ENCODE results near the gene DOCK9. TPM values are rescaled to one million over a fixed set of nuclear protein-coding genes. Genes with fewer than 3 reads are reported as not detected.

The DOCK9 gene
- total and polyA plus RNA-seq, 2 donors (not counting 3 experiments of a cell fraction or from before 2014, with no cell fraction given): 147 to 323 TPM

DNA sequence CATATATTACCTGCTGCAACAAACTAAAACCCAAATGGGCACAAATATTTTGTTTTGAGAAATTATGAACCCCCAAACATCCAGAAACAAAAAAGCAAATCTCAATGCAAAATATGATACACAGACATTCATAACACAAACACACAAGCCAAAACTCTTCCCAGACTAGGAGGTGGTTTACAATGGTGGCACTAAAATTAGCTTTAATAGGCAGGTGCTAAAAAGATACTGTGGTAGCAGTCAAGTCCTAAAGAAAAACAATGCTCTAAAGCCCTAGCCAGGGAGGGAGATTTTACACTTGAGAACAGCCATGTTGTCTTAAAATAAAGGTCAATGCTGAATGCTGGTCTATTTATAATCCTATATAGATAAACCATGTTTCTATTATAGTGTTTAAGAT lies 65.0 kb downstream of the DOCK9 start:
- TF ChIP-seq, protein P1, sequence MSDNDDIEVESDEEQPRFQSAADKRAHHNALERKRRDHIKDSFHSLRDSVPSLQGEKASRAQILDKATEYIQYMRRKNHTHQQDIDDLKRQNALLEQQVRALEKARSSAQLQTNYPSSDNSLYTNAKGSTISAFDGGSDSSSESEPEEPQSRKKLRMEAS (IDR thresholded peaks at IDR 0.05; ENCODE audit: insufficient read depth, insufficient read length): no peak
- TF ChIP-seq MYC (IDR thresholded peaks at IDR 0.05; ENCODE audit: low read depth, low read length) (no peak), POLR2AphosphoS5 (IDR thresholded peaks at IDR 0.05; ENCODE audit: insufficient read depth, low read depth, low read length) (no peak)
- TF ChIP-seq, protein P2, sequence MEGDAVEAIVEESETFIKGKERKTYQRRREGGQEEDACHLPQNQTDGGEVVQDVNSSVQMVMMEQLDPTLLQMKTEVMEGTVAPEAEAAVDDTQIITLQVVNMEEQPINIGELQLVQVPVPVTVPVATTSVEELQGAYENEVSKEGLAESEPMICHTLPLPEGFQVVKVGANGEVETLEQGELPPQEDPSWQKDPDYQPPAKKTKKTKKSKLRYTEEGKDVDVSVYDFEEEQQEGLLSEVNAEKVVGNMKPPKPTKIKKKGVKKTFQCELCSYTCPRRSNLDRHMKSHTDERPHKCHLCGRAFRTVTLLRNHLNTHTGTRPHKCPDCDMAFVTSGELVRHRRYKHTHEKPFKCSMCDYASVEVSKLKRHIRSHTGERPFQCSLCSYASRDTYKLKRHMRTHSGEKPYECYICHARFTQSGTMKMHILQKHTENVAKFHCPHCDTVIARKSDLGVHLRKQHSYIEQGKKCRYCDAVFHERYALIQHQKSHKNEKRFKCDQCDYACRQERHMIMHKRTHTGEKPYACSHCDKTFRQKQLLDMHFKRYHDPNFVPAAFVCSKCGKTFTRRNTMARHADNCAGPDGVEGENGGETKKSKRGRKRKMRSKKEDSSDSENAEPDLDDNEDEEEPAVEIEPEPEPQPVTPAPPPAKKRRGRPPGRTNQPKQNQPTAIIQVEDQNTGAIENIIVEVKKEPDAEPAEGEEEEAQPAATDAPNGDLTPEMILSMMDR (IDR thresholded peaks at IDR 0.05; ENCODE audit: extremely low read depth in 1 of 2, insufficient read depth in 1 of 2, low read depth in 1 of 2, low read length in 2 of 2): no peak
- dilution Hi-C loops (cut with MboI; ENCODE audit: extremely low pct_ligation_motif_present, low sequenced_read_pairs): no loop called here
- Histone ChIP-seq H3K9me1 (replicated peaks; ENCODE audit: control insufficient read depth, extremely low read depth, insufficient read depth, low read length) (no peaks in the 10 kb centered on the region), H3K4me3 (replicated peaks in 1 of 3; ENCODE audit: insufficient read depth in 1 of 3, low read depth in 1 of 3, low read length in 3 of 3) (no peak overlapping the region), H2AFZ (ENCODE audit: low read depth, low read length) (no peak overlapping the region), H3K27me3 (ENCODE audit: control insufficient read depth in 2 of 2, insufficient read depth in 2 of 2, low read length in 2 of 2) (no peaks in the 10 kb centered on the region), H3K9ac (replicated peaks; ENCODE audit: extremely low read depth, insufficient read depth, low read length) (no peak overlapping the region), H3K27ac (ENCODE audit: insufficient read depth, low read depth, low read length) (peak overlapping the region; percentile 38), H3K36me3 (ENCODE audit: control insufficient read depth in 2 of 2, extremely low read depth in 1 of 2, insufficient read depth in 2 of 2, low read length in 2 of 2) (peaks cover 10 to 12% of the 10 kb centered on the region in 2 experiments), H4K20me1 (replicated peaks; ENCODE audit: control insufficient read depth, extremely low read depth, insufficient read depth, low read length) (no peaks in the 10 kb centered on the region), H3K4me2 (ENCODE audit: insufficient read depth, low read length) (no peak overlapping the region), H3K79me2 (ENCODE audit: control insufficient read depth, insufficient read depth, low read length) (no peaks in the 10 kb centered on the region), H3K4me1 (ENCODE audit: control insufficient read depth, extremely low read depth, insufficient read depth, low read length) (peaks cover 64% of the 10 kb centered on the region), H3K9me3 (replicated peaks; ENCODE audit: control insufficient read depth, insufficient read depth, low read length) (no peaks in the 10 kb centered on the region)
- CTCF ChIA-PET: interaction anchor here (1.3 to 2.2 kb wide), 5 partner anchors 10 to 64 kb away, joined by 3 to 8 read pairs (median 4); no protein-coding TSS in a partner anchor
- no peak for FAIRE-seq
- intact Hi-C loops (cut with micrococcal nuclease): no loop called here
- POLR2A ChIA-PET: no interaction called here
- DNase-seq (ENCODE audit: low read depth, low spot score): no peak
- no TSS peak for BruUV-seq (replicated peaks)

DNA sequence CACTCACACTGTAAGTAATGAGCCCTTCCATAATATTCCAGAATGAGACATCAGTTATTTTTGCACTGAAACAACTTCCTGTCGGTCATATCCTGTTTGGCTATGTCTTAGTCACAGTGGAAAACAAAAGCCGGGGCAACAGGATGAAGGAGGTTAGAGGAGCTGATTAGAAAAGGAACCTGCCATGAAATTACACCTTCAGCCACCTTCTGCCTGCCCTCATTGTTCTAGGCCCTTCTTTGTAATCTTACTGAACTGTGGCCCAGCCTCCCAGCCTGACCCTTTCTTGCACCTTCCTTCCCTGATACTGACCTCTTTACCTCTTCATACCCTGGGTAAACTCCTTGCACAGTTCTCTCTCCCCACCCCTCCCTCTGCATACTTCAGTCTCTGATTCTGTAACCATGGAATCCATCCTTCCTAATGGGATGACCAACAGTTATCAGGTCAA lies 67.3 kb downstream of the DOCK9 start:
- Histone ChIP-seq H3K4me2 (ENCODE audit: insufficient read depth, low read length) (peak overlapping the region; percentile 69), H3K36me3 (ENCODE audit: control insufficient read depth in 2 of 2, extremely low read depth in 1 of 2, insufficient read depth in 2 of 2, low read length in 2 of 2) (peaks cover 8 to 18% of the 10 kb centered on the region in 2 experiments), H3K9me1 (replicated peaks; ENCODE audit: control insufficient read depth, extremely low read depth, insufficient read depth, low read length) (no peaks in the 10 kb centered on the region), H3K9ac (replicated peaks; ENCODE audit: extremely low read depth, insufficient read depth, low read length) (peak overlapping the region; percentile 92), H3K79me2 (ENCODE audit: control insufficient read depth, insufficient read depth, low read length) (no peaks in the 10 kb centered on the region), H3K4me3 (replicated peaks in 1 of 3; ENCODE audit: insufficient read depth in 1 of 3, low read depth in 1 of 3, low read length in 3 of 3) (no peak overlapping the region), H3K4me1 (ENCODE audit: control insufficient read depth, extremely low read depth, insufficient read depth, low read length) (peaks cover 59% of the 10 kb centered on the region), H2AFZ (ENCODE audit: low read depth, low read length) (no peak overlapping the region), H3K27me3 (ENCODE audit: control insufficient read depth in 2 of 2, insufficient read depth in 2 of 2, low read length in 2 of 2) (no peaks in the 10 kb centered on the region), H3K9me3 (replicated peaks; ENCODE audit: control insufficient read depth, insufficient read depth, low read length) (no peaks in the 10 kb centered on the region), H3K27ac (ENCODE audit: insufficient read depth, low read depth, low read length) (peak overlapping the region; percentile 99), H4K20me1 (replicated peaks; ENCODE audit: control insufficient read depth, extremely low read depth, insufficient read depth, low read length) (no peaks in the 10 kb centered on the region)
- TF ChIP-seq, protein P2 (IDR thresholded peaks at IDR 0.05; ENCODE audit: extremely low read depth in 1 of 2, insufficient read depth in 1 of 2, low read depth in 1 of 2, low read length in 2 of 2): no peak
- no peak for TF ChIP-seq EZH2 (IDR thresholded peaks at IDR 0.05; ENCODE audit: borderline replicate concordance, low read depth, low read length, severe bottlenecking)
- TF ChIP-seq, protein P1 (IDR thresholded peaks at IDR 0.05; ENCODE audit: insufficient read depth, insufficient read length): no peak
- TF ChIP-seq POLR2A (IDR thresholded peaks at IDR 0.05; ENCODE audit: low read depth, low read length): peak; percentile 63
- peak; percentile 95 for TF ChIP-seq POLR2AphosphoS5 (IDR thresholded peaks at IDR 0.05; ENCODE audit: insufficient read depth, low read depth, low read length)
- peak; percentile 98 for TF ChIP-seq JUN (IDR thresholded peaks at IDR 0.05; ENCODE audit: borderline replicate concordance, insufficient read depth, insufficient read length, low read depth)
- peak; percentile 93 for TF ChIP-seq FOS (IDR thresholded peaks at IDR 0.05; ENCODE audit: borderline replicate concordance, insufficient read depth, low read length)
- TF ChIP-seq MYC (IDR thresholded peaks at IDR 0.05; ENCODE audit: low read depth, low read length): peak; percentile 44
- TF ChIP-seq GATA2 (IDR thresholded peaks at IDR 0.05; ENCODE audit: insufficient read depth, insufficient read length, low read depth, low read length): peak; percentile 89
- BruUV-seq (replicated peaks): no TSS peak
- intact Hi-C loops (cut with micrococcal nuclease) (loop anchor here (1.0 to 2.0 kb wide), 10 partner anchors 8 to 123 kb away; partner anchors contain the start of gene DOCK9), dilution Hi-C loops (cut with MboI; ENCODE audit: extremely low pct_ligation_motif_present, low sequenced_read_pairs) (no loop called here)
- FAIRE-seq: peak; percentile 99
- POLR2A ChIA-PET: interaction anchor here (0.7 to 1.6 kb wide), 4 partner anchors 50 to 67 kb away, joined by 4 to 8 read pairs (median 6); partner anchors contain the start of gene DOCK9
- peak; percentile 98 for DNase-seq (ENCODE audit: low read depth, low spot score)
- CTCF ChIA-PET: interaction anchor here (0.8 to 1.6 kb wide), 12 partner anchors 11 to 123 kb away, joined by 3 to 9 read pairs (median 4); no protein-coding TSS in a partner anchor

Measured in endothelial cell of umbilical vein (primary cell).